ENCODE results near the gene ZNF724.
"Not testable (repeated sequence)": the region's sequence is repeated elsewhere in the genome, so short reads cannot be mapped to it uniquely, and the experiment has no call there.

ZNF724 gene

DNA sequence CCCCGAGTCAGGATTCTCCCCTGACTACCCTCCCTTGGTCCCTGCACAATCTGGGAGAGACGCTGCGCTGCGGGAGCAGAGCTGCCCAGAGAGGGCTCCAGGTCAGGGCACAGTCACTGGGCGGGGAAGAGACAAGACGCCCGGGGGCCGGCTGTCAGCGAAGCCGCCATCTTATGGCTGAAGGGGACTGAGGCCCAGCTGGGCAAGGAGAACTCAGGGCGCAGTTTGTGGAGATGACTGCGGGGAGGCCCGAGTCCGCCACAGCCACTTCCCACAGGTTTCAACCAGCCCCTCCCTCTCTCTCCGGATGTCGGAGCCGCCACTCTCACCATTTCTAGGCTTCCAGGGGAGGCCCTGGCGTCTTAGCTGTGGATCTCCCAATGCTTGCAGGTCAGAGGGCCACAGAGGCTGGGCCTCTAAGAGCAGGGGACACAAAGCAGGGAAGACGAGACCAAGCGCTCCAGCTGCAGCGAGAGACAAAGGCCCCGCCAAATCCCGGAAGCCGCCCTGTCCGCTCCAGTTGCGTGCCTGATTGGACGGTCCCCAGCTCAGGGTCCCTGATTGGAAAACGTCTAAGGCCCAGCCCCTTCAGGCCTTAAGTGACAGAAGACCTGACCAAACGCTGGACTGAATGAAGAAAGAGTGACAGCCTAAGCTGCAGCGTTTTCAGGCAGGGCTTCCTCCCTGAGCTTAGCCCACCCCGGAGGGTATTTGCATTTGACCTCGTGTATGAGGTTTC, at the start of gene ZNF724:
TSS of gene ZNF724 (minus strand) at position 484 of the 739 bp plus-strand sequence. CDS start at position 332, 152 bp downstream.
- TF ChIP-seq GATA1 (IDR thresholded peaks at IDR 0.05; ENCODE audit: low read depth, low read length) (no peak), POLR2A (IDR thresholded peaks at IDR 0.05; ENCODE audit: low read length) (peak; percentile 84)
- peak; percentile 92 to 98 for DNase-seq

- TF ChIP-seq POLR2A (IDR thresholded peaks at IDR 0.05; ENCODE audit: low read length) = no peak
- DNase-seq = no peak
Observed at GRCh38 chr19:23294141-23294540, 43.9 kb upstream of the ZNF724 start.

DNA sequence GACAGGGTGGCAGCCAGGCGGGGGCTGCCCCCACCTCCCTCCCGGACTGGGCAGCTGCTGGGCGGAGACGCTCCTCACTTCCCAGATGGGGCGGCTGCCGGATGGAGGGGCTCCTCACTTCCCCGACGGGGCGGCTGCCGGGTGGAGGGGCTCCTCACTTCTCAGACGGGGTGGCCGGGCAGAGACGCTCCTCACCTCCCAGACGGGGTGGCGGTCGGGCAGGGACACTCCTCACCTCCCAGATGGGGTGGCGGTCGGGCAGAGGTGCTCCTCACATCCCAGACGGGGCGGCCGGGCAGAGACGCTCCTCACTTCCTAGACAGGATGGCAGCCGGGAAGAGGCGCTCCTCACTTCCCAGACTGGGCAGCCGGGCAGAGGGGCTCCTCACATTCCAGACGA, 39.8 kb upstream of the ZNF724 start:
- not testable (repeated sequence) for DNase-seq

GRCh38 chr19:23287620-23288019, 37.4 kb upstream of the ZNF724 start:
- TF ChIP-seq POLR2A (IDR thresholded peaks at IDR 0.05; ENCODE audit: low read length) = no peak
- no peak for TF ChIP-seq GATA1 (IDR thresholded peaks at IDR 0.05; ENCODE audit: low read depth, low read length)

GRCh38 chr19:23286477-23286876, 36.3 kb upstream of the ZNF724 start:
- peak; percentile 4 to 9 for DNase-seq
- TF ChIP-seq POLR2A (IDR thresholded peaks at IDR 0.05; ENCODE audit: low read length) = no peak
- TF ChIP-seq GATA1 (IDR thresholded peaks at IDR 0.05; ENCODE audit: low read depth, low read length) = no peak

More at GRCh38 chr19:23287620-23288019, 37.4 kb upstream of the ZNF724 start:
- DNase-seq = peak in 1 of 2 experiments; percentile 2

- no peak for TF ChIP-seq POLR2A (IDR thresholded peaks at IDR 0.05; ENCODE audit: low read length)
- TF ChIP-seq GATA1 (IDR thresholded peaks at IDR 0.05; ENCODE audit: low read depth, low read length) = no peak
- no peak for DNase-seq
Observed at GRCh38 chr19:23285948-23286347, 35.8 kb upstream of the ZNF724 start.

DNA sequence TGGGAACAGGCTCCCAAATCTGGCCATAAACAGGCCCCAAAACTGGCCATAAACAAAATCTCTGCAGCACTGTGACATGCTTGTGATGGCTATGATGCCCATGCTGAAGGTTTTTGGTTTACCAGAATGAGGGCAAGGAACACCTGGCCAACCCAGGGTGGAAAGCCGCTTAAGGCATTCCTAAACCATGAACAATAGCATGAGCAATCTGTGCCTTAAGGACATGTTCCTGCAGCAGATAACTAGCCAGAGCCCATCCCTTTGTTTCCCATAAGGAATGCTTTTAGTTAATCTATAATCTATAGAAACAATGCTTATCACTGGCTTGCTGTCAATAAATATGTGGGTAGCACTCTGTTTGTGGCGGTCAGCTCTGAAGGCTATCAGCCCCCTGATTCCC, 35.1 kb upstream of the ZNF724 start:
- DNase-seq = not testable (repeated sequence)

DNA sequence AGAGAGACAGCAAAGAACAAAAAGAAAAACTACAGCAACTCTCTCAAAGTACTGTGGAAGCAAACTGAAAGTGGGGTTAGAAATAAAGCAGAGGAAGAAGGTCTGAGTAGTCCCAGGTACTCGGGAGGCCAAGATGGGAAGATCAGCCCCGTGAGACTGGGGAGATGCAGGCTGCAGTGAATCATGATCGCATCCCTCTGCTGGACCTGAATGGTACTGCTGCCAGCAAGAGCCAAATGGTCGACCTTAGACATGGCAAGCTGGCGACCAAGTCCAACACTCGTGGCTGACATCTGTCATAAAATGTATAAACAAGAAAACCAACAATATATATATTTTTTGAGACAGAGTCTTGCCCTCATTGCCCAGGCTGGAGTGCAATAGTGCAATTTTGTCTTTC, 33.7 kb upstream of the ZNF724 start:
- DNase-seq = peak; percentile 43 to 53
- TF ChIP-seq GATA1 (IDR thresholded peaks at IDR 0.05; ENCODE audit: low read depth, low read length) = no peak
- TF ChIP-seq POLR2A (IDR thresholded peaks at IDR 0.05; ENCODE audit: low read length) = no peak

DNA sequence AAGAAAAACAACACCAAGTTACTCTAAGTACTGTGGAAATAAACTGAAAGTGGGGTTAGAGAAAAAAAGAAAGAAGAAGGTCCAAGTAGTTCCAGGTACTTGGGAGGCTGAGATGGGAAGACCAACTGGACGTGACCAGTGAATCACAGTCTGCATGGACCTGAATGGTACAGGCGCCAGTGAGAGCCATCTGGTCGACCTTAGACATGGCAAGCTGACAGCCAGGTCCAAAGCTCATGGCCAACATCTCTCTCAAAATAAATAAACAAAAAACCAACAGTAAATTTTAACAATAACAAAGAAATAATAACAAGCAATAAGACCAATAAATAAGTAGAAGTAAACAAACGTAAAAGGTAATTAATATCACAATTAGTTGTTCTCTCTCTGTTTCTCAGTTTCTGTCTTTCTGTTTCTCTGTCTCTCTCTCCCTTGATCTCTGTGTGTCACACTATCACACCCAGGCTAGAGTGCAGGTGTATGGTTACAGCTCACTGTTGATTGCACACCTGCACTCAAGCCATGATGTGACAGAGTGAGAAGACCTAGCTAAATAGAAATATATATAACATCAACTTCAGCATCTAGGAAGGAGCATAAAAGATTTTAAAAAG, 31.6 kb upstream of the ZNF724 start:
- no peak for DNase-seq
- TF ChIP-seq GATA1 (IDR thresholded peaks at IDR 0.05; ENCODE audit: low read depth, low read length) = no peak
- no peak for TF ChIP-seq POLR2A (IDR thresholded peaks at IDR 0.05; ENCODE audit: low read length)

- DNase-seq = not testable (repeated sequence)
Observed at GRCh38 chr19:23278118-23278517, 27.9 kb upstream of the ZNF724 start.

DNA sequence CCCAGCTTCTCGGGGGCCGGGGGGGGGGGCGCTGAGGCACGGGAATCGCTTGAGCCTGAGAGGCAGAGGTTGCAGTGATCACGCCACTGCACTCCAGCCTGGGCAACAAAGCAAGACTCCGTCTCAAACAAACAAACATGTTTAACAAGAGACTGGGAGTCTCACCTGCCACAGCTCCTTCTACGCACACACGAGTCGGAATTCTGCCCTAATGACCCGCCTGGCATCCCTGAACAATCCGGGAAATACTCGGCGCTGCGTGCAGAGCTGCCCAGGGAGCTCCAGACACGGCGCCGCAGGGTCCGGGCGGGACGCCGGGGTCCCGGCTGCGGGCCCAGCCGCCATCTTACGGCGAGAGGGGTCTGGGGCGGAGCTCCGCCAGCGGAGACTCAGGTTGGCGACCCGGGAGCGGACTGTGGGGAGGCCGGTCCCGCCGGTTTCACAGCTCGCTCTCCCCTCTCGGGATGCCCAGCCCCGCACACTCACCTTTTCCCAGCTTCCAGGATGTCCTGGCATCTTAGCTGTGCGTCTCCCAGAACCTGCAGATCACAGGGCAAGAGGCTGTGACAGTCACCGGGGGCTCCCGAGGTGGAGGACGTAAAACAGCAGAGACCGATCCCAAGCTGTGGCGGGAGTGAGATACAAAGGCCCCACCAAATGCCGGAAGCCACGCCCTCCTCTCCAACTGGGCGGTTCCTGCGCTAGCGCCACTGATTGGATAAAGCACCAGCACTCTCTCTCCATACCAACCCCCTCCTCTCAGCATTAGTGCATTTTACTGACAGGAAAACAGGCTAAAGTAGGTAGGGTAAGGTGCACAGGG, 23.6 kb upstream of the ZNF724 start:
- peak; percentile 84 to 90 for DNase-seq

DNA sequence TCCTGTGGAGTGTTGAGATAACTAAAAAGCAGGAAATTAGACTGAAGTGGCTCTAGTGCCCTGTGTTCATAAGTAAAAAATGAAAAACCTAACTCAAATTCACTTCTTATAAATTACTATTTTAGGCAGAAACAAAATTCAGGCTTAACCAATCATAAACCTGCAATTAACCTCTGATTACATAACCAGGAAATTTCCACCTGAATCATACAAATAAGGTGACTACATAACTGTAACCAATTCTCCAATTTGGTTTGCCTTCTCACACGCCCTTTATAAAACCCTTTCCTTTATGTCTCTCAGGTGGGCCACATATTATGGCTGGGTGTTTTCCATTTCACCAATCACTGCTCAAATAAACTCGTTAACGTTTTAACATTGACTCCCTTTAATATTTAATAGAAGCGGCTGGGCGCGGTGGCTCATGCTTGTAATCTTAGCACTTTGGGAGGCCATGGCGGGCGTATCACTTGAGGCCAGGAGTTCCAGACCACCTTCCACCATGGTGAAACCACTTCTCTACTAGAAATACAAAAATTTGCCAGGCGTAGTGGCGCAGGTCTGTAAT, 22.9 kb upstream of the ZNF724 start:
- peak in 1 of 2 experiments; percentile 49 for DNase-seq
- TF ChIP-seq GATA1 (IDR thresholded peaks at IDR 0.05; ENCODE audit: low read depth, low read length) (no peak), POLR2A (IDR thresholded peaks at IDR 0.05; ENCODE audit: low read length) (no peak)

More for the DNA sequence above, 23.6 kb upstream of the ZNF724 start:
- TF ChIP-seq POLR2A (IDR thresholded peaks at IDR 0.05; ENCODE audit: low read length) = peak; percentile 70
- TF ChIP-seq GATA1 (IDR thresholded peaks at IDR 0.05; ENCODE audit: low read depth, low read length) = no peak

DNA sequence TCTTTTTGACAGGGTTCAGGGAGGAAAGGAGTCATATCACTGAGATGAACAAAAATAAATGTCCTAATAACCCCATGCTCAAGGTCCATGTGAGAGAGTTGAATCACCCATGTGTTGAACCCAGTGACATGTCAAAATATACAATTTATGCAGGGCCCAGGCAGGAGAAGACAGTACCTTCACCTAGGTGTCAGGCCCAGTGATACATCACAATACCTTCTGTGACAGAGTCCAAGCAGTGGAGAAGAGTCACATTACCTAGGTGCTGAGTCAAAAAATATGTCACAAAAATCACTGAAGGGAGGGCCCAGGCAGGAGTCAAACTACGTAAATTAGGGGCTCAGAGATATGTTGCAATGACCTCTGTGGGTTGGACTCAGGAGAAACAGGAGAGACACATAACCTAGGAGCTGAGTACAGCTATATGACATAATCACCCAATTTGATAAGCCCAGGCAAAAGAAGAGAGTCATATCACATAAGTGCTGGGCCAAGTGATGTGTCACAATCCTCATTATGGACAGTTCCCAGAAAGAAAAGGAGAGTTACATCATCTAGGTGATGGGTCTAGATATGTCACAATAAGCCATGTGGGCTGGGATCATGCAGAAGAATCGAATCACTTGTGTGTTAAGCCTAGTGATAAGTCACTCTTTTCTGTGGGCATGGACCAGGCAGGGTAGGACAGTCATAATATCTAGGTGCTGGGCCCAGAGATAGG, 13.8 kb upstream of the ZNF724 start:
- TF ChIP-seq GATA1 (IDR thresholded peaks at IDR 0.05; ENCODE audit: low read depth, low read length) (no peak), POLR2A (IDR thresholded peaks at IDR 0.05; ENCODE audit: low read length) (no peak)
- peak; percentile 9 to 50 for DNase-seq

DNA sequence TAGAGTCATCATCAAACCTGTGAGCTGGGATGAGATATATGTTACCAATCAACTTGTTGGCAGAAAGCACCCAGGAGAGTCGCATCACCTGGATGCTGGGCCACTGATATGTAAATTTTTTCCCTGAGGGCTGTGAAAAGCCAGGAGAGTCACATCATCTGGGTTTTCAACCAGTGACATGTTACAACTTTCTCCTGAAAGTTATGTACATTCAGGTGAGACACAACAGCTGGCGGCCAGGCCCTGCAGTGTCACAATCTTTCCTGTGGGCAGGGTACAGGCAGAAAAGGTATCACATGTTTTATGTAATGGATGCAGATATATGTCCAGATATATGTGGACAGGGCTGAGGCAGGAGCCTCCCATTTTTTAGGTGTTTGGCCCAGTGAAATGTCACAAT, 13.2 kb upstream of the ZNF724 start:
- TF ChIP-seq POLR2A (IDR thresholded peaks at IDR 0.05; ENCODE audit: low read length) = no peak
- TF ChIP-seq GATA1 (IDR thresholded peaks at IDR 0.05; ENCODE audit: low read depth, low read length) = no peak
- no peak for DNase-seq

Measured in erythroblast (primary cell).